GM19240 (cell line): ENCODE measurements around the gene TNFAIP3.
"Not testable (repeated sequence)": the region's sequence is repeated elsewhere in the genome, so short reads cannot be mapped to it uniquely, and the experiment has no call there.

ENCODE experiments used
- DNase-seq: peaks from one replicate; pipeline ENCODE4 v3.0.0; 2011; ENCODE audit warnings: low spot score; ENCODE audit not compliant: insufficient read length

The TNFAIP3 gene

GRCh38 chr6:137866914-137867684, at the start of gene TNFAIP3:
TNFAIP3 (plus strand) TSS chr6:137867259; CDS start chr6:137871228, 3,969 bp downstream.
- peak; percentile 45 for DNase-seq

GRCh38 chr6:137818440-137818839, 48.6 kb upstream of the TNFAIP3 start:
- no peak for DNase-seq

GRCh38 chr6:137819740-137820139, 47.3 kb upstream of the TNFAIP3 start:
- DNase-seq: no peak

GRCh38 chr6:137820425-137820824, 46.6 kb upstream of the TNFAIP3 start:
- no peak for DNase-seq

- no peak for DNase-seq
Observed at GRCh38 chr6:137820952-137821351, 46.1 kb upstream of the TNFAIP3 start.

- no peak for DNase-seq
Observed at GRCh38 chr6:137821491-137821890, 45.6 kb upstream of the TNFAIP3 start.

GRCh38 chr6:137823826-137824555, 43.1 kb upstream of the TNFAIP3 start:
- no peak for DNase-seq

GRCh38 chr6:137824556-137824879, 42.5 kb upstream of the TNFAIP3 start:
- no peak for DNase-seq

GRCh38 chr6:137824896-137825295, 42.2 kb upstream of the TNFAIP3 start:
- DNase-seq: no peak

GRCh38 chr6:137827411-137827940, 39.6 kb upstream of the TNFAIP3 start:
- no peak for DNase-seq

- DNase-seq: no peak
Observed at GRCh38 chr6:137827977-137828810, 38.9 kb upstream of the TNFAIP3 start.

GRCh38 chr6:137829641-137830083, 37.4 kb upstream of the TNFAIP3 start:
- DNase-seq: no peak

GRCh38 chr6:137830511-137830911, 36.5 kb upstream of the TNFAIP3 start:
- DNase-seq: no peak

- no peak for DNase-seq
Observed at GRCh38 chr6:137832110-137832509, 34.9 kb upstream of the TNFAIP3 start.

- DNase-seq: no peak
Observed at GRCh38 chr6:137834508-137834907, 32.6 kb upstream of the TNFAIP3 start.

- no peak for DNase-seq
Observed at GRCh38 chr6:137836788-137837187, 30.3 kb upstream of the TNFAIP3 start.

- DNase-seq: not testable (repeated sequence)
Observed at GRCh38 chr6:137838090-137838489, 29.0 kb upstream of the TNFAIP3 start.

GRCh38 chr6:137838597-137838996, 28.5 kb upstream of the TNFAIP3 start:
- not testable (repeated sequence) for DNase-seq

- DNase-seq: no peak
Observed at GRCh38 chr6:137839076-137839475, 28.0 kb upstream of the TNFAIP3 start.

- no peak for DNase-seq
Observed at GRCh38 chr6:137840252-137840651, 26.8 kb upstream of the TNFAIP3 start.

- no peak for DNase-seq
Observed at GRCh38 chr6:137843211-137843610, 23.8 kb upstream of the TNFAIP3 start.

GRCh38 chr6:137844327-137844726, 22.7 kb upstream of the TNFAIP3 start:
- not testable (repeated sequence) for DNase-seq
